HG03060 (cell line): Measurements from ENCODE around the gene ITGA11.

Experiments
- ATAC-seq: cut with Tn5 transposase; IDR thresholded peaks from one replicate; pipeline ENCODE4 v1.9.1; 2021; ENCODE audit warnings: low read depth, moderate number of reproducible peaks; ENCODE audit not compliant: unreplicated experiment

Gene ITGA11

GRCh38 chr15:68376447-68377060, 55.4 kb downstream of the ITGA11 start:
- ATAC-seq = no peak

GRCh38 chr15:68375716-68376220, 56.2 kb downstream of the ITGA11 start:
- no peak for ATAC-seq

- ATAC-seq = no peak
These were observed 56.8 kb downstream of the ITGA11 start for GRCh38 chr15:68375191-68375631.

- ATAC-seq = no peak
These were observed 57.7 kb downstream of the ITGA11 start for GRCh38 chr15:68374168-68374745.

GRCh38 chr15:68373028-68373427, 58.9 kb downstream of the ITGA11 start:
- no peak for ATAC-seq

- ATAC-seq = no peak
These were observed 59.6 kb downstream of the ITGA11 start for GRCh38 chr15:68372291-68372811.

GRCh38 chr15:68371851-68372250, 60.1 kb downstream of the ITGA11 start:
- ATAC-seq = no peak

- no peak for ATAC-seq
These were observed 60.8 kb downstream of the ITGA11 start for GRCh38 chr15:68371160-68371559.

- ATAC-seq = no peak
These were observed 61.2 kb downstream of the ITGA11 start for GRCh38 chr15:68370768-68371151.

- no peak for ATAC-seq
These were observed 61.8 kb downstream of the ITGA11 start for GRCh38 chr15:68369931-68370767.

GRCh38 chr15:68368731-68369435, 63.1 kb downstream of the ITGA11 start:
- no peak for ATAC-seq

- no peak for ATAC-seq
These were observed 64.0 kb downstream of the ITGA11 start for GRCh38 chr15:68367992-68368391.

GRCh38 chr15:68367226-68367625, 64.7 kb downstream of the ITGA11 start:
- no peak for ATAC-seq

- ATAC-seq = no peak
These were observed 65.6 kb downstream of the ITGA11 start for GRCh38 chr15:68366314-68366713.

- ATAC-seq = no peak
These were observed 66.2 kb downstream of the ITGA11 start for GRCh38 chr15:68365770-68366169.

- ATAC-seq = no peak
These were observed 66.7 kb downstream of the ITGA11 start for GRCh38 chr15:68365140-68365745.

- ATAC-seq = no peak
These were observed 67.3 kb downstream of the ITGA11 start for GRCh38 chr15:68364660-68365035.

- ATAC-seq = no peak
These were observed 67.8 kb downstream of the ITGA11 start for GRCh38 chr15:68364028-68364659.

GRCh38 chr15:68363353-68363752, 68.6 kb downstream of the ITGA11 start:
- ATAC-seq = no peak
